Measurements from ENCODE around the gene C4orf50.

Gene C4orf50

DNA sequence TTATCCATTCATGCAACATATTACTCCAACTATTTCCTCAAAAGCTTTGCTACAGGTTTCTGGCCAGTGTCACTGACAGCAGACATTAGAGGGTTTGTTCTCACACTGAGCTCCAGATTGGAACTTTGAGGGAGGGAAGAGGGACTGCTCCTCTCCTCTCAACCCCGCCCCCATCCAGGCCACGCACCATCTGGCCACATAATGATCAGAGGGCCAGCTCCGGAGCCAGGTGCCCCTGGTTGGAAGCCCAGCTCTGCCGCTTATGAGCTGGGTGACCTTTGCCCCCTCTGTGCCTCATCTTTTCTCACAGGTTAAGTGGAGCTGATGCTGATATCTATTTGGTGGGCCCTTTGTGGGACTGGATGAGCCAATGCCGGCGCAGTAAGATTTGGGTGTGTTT, 55.8 kb downstream of the C4orf50 start:
- no peaks in the 10 kb centered on the region for H3K27me3 ChIP-seq (ENCODE audit: insufficient read depth, poor library complexity, severe bottlenecking)
- DNase-seq (ENCODE audit: low read depth in 1 of 2, low spot score in 1 of 2) = no peak
- H3K4me3 ChIP-seq (replicated peaks; ENCODE audit: insufficient read depth, low read length) = no peak overlapping the region
- no peak for TF ChIP-seq REST (IDR thresholded peaks at IDR 0.05; ENCODE audit: insufficient replicate concordance, low read depth)
- no peak for TF ChIP-seq GABPA (IDR thresholded peaks at IDR 0.05; ENCODE audit: low read depth)
- no peak for TF ChIP-seq POLR2AphosphoS5 (IDR thresholded peaks at IDR 0.05; ENCODE audit: low read depth)
- no peak for TF ChIP-seq SPI1 (IDR thresholded peaks at IDR 0.05; ENCODE audit: borderline replicate concordance, low read depth)
- no peak for TF ChIP-seq CTCF (IDR thresholded peaks at IDR 0.05; ENCODE audit: insufficient read depth, low read length)
- H3K27ac ChIP-seq (replicated peaks) = no peak overlapping the region

- H3K4me3 ChIP-seq (replicated peaks; ENCODE audit: insufficient read depth, low read length) = no peak overlapping the region
- H3K27ac ChIP-seq (replicated peaks) = no peak overlapping the region
- no peaks in the 10 kb centered on the region for H3K27me3 ChIP-seq (ENCODE audit: insufficient read depth, poor library complexity, severe bottlenecking)
- TF ChIP-seq CTCF (IDR thresholded peaks at IDR 0.05; ENCODE audit: insufficient read depth, low read length) (no peak), GABPA (IDR thresholded peaks at IDR 0.05; ENCODE audit: low read depth) (no peak), REST (IDR thresholded peaks at IDR 0.05; ENCODE audit: insufficient replicate concordance, low read depth) (no peak), POLR2AphosphoS5 (IDR thresholded peaks at IDR 0.05; ENCODE audit: low read depth) (no peak), SPI1 (IDR thresholded peaks at IDR 0.05; ENCODE audit: borderline replicate concordance, low read depth) (no peak)
- DNase-seq (ENCODE audit: low read depth in 1 of 2, low spot score in 1 of 2) = no peak
Observed at GRCh38 chr4:5960252-5960880, 57.9 kb downstream of the C4orf50 start.

GRCh38 chr4:5959211-5959982, 58.8 kb downstream of the C4orf50 start:
- H3K27ac ChIP-seq (replicated peaks) = no peak overlapping the region
- H3K27me3 ChIP-seq (ENCODE audit: insufficient read depth, poor library complexity, severe bottlenecking) = no peaks in the 10 kb centered on the region
- no peak for DNase-seq (ENCODE audit: low read depth in 1 of 2, low spot score in 1 of 2)
- no peak overlapping the region for H3K4me3 ChIP-seq (replicated peaks; ENCODE audit: insufficient read depth, low read length)
- TF ChIP-seq SPI1 (IDR thresholded peaks at IDR 0.05; ENCODE audit: borderline replicate concordance, low read depth) (no peak), GABPA (IDR thresholded peaks at IDR 0.05; ENCODE audit: low read depth) (no peak), CTCF (IDR thresholded peaks at IDR 0.05; ENCODE audit: insufficient read depth, low read length) (no peak), POLR2AphosphoS5 (IDR thresholded peaks at IDR 0.05; ENCODE audit: low read depth) (no peak), REST (IDR thresholded peaks at IDR 0.05; ENCODE audit: insufficient replicate concordance, low read depth) (no peak)
